NCI-H524 treated with DMSO at 0.1 percent for 48 hours (cell line): ENCODE results near the gene AAGAB.
"Not testable (repeated sequence)": the region's sequence is repeated elsewhere in the genome, so short reads cannot be mapped to it uniquely, and the experiment has no call there.

Experiments used
- DNase-seq: peaks from one replicate; lab custom pipeline; 2025; lab: John Stamatoyannopoulos, UW

AAGAB gene

GRCh38 chr15:67253549-67254237, 768 bp downstream of the AAGAB start:
- peak; percentile 25 for DNase-seq

- DNase-seq, result no peak
Observed at GRCh38 chr15:67253101-67253500, 1.4 kb downstream of the AAGAB start.

GRCh38 chr15:67251318-67251717, 3.1 kb downstream of the AAGAB start:
- no peak for DNase-seq

DNA sequence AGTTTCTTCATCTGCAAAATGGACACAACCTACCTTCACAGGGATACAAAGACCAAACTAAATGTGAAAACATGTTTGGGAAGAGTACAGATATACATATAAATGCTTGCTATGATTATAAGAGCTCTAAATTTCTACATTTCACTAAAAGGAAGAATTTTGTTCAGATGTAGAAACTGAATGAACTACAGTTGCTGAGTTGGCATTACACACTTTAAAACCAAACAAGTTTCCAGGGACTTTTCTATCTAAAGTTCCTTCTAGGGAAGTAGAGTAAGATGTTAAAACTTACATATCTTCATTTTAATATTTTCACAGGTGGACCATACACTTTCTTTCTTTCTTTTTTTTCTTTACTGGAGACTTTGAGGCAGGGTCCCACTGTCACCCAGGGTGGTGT, 4.6 kb downstream of the AAGAB start:
- no peak for DNase-seq

GRCh38 chr15:67248011-67248505, 6.4 kb downstream of the AAGAB start:
- DNase-seq, result no peak

DNA sequence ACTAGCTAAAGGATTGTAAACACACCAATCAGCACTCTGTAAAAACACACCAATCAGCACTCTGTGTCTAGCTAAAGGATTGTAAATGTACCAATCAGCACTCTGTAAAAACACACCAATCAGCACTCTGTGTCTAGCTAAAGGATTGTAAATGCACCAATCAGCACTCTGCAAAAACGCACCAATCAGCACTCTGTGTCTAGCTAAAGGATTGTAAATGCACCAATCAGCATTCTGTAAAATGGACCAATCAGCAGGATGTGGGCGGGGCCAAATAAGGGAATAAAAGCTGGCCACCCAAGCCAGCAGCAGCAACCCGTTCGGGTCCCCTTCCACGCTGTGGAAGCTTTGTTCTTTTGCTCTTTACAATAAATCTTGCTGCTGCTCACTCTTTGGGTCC, 7.9 kb downstream of the AAGAB start:
- not testable (repeated sequence) for DNase-seq

- DNase-seq, result no peak
Observed at GRCh38 chr15:67244971-67245478, 9.4 kb downstream of the AAGAB start.

- DNase-seq, result no peak
Observed at GRCh38 chr15:67242708-67243111, 11.8 kb downstream of the AAGAB start.

GRCh38 chr15:67241132-67241855, 13.2 kb downstream of the AAGAB start:
- no peak for DNase-seq

DNA sequence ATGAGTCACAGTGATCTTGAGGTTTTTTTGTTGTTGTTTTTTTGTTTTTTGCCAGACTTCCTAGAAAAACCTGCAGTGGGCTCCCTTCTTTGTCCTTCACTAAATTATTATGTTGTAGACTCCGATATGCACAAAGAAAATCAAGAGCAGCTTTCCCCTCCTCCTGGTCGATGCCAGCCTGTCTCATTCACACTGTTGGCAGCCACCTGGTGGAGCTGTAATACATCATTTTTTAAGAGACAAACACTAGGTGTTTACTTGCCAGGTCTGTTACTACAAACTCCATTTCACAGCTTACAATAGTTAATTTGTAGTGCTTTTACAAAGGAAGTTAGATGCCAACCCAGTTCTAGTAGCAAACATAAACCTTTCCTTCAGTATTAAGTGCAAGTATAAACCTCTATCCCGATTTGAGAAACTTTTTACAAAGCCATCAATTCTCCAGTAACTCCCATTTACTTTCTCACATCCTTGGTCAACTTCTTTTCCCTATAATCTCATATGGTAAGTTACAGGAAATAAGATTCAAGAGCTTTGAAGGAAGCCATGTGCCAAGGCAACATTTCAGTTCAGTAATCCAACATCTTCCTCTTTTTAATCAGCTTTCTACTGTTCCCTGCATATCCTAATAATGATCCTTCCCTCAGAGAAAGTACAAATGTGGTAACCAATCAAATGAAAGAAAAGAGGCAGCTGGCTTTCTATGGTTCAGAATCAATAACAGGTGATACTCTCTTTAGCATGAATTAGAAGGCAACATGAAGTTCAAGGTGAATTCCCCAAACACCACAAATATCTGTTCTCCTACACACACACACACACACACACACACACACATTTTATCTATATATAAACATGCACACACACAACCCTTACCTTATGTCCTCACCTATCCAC, 14.0 kb downstream of the AAGAB start:
- no peak for DNase-seq

DNA sequence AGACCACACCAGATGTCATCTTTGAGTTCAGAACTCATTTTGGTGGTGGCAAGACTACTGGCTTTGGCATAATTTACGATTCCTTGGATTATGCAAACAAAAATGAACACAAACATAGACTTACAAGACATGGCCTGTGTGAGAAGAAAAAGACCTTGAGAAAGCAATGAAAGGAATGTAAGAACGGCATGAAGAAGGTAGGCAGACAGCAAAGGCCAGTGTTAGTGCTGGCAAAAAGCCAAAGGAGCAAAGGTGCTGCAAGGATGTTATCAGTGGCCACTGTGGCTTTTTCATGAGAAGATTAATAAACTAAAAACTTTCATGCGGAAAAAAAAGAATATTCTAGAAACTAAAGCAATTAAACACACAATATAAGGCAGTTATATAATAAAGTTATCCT, 21.9 kb downstream of the AAGAB start:
- DNase-seq, result no peak

- DNase-seq, result no peak
Observed at GRCh38 chr15:67230504-67230903, 24.0 kb downstream of the AAGAB start.

DNA sequence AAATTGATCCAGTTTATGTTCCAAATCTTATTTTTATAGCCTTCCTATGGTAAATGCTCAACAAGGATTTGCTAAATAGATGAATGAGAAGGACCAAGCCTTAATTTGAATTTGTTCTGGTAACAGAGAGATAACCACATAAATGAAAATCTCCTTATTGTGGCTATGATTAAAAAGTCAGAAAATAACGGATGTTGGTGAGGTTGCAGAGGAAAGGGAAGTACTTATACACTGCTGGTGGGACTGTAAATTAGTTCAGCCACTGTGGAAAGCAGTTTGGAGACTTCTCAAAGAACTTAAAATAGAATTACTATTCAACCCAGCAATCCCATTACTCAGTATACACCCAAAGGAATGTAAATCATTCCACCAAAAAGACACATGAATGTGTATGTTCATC, 26.2 kb downstream of the AAGAB start:
- DNase-seq, result no peak

DNA sequence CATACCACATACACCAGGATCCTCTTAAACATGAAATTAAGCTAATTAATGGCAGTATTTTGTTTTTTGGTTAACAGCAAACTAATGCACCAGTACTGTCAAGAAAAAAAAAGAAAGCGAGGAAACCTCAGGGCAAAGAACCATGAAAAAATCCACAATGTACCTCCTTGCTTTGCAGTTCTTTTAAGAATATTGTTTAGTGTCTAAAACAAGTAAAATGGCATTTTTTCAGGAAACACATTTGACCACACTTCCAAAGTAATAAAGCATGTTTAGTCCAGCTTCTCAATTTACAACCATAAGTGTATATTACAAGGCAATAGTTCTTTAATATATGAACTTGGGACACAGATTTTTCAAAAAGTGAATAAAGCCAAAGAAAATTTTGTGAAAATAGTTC, 26.6 kb downstream of the AAGAB start:
- no peak for DNase-seq

GRCh38 chr15:67227431-67227830, 27.0 kb downstream of the AAGAB start:
- DNase-seq, result no peak

- DNase-seq, result no peak
Observed at GRCh38 chr15:67225336-67225735, 29.1 kb downstream of the AAGAB start.

DNA sequence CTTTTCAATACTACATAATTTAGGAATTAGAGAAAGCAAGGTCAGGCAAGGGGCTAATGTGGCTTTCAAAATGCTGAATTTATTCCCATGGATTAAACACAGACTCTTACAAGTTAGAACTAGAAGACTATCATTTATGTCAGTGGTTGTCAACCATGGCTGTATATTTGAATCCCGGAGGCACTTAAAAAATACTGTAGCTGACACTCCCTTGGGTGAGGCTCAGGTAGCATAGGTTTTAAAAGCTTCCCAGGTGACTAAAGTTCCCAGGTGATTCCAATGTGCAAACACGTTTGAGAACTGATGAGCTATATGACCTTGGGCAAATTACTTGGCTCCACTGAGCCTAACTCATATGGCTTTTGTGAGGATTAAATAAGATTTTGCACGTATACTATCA, 29.6 kb downstream of the AAGAB start:
- no peak for DNase-seq

GRCh38 chr15:67219288-67219687, 35.2 kb downstream of the AAGAB start:
- no peak for DNase-seq

DNA sequence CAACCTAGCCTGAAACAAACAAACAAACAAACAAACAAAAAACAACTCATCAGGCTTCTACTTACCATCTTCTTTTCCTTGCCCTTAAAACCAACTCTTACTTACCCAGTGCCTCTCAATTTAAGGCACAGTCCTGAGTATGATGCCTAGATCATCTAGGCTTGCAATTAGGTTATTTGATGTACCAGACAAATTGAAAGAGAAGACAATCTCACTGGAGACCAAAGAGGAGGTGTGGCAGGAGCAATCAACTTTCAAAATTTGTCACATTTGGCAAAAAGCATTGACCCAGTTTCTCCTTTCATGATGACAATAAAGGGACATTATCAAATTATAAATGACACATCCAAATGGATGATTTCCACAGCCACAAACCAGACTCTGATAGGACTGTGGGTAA, 36.0 kb downstream of the AAGAB start:
- no peak for DNase-seq

GRCh38 chr15:67216859-67217258, 37.6 kb downstream of the AAGAB start:
- no peak for DNase-seq

DNA sequence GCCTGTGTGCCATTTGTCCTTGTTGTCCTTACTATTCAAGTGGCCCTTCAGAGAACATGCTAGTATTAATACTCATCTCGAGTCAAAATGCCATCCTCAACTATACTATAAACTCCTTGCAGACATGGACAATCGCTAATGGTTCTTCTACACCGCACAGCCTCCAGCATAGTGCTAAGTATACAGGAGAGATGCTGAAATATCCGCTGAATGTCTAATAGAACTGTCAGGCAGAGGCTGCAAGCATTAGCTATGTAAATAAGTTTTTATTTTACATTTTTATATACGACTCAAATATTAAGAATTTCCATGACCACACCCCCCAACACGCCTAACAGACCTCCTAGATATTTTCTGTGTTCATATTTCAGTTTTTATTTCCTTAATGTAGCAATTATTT, 39.4 kb downstream of the AAGAB start:
- DNase-seq, result no peak

DNA sequence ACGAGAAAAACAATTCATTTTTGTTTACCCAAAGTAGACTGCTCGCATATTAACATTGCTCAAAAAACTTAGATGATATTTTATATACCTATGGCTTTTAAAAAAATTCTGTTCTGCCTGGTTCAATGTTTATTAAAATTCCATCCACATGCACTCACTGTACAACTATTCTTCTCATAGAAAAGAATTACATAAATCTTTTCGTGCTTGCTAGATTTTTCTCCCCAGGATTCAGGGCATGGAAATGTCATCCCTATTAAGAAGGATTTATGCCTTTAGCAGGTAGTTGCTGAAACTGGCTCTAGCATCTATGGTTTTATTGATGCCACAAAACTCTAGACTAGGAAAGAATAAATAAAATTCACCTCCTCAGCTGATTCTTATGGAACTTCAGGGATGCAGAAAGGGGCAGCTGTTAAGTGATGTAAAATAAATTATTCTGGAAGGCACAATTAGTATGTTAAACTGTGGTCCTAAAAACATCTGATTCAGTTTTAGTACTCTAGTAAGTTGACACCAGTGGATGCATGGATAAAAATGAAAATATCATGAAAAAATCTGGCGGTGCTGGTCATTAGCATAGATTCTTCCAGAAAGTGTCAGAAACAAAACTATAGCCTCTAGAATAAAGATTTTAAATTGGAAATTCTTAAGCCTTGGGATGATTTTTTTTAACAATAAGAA, 41.6 kb downstream of the AAGAB start:
- DNase-seq, result no peak
